C4-2B (cell line): Measurements from ENCODE around the gene KDM4C.

ENCODE experiments used
- CTCF ChIP-seq: fragments of 450-650 bp; conservative IDR thresholded peaks from 2 replicates; pipeline ENCODE4 v1.5.1; 2017; ENCODE audit warnings: mild to moderate bottlenecking
- ZFX ChIP-seq: fragments of 450-650 bp; IDR thresholded peaks from 2 replicates; pipeline ENCODE4 v1.6.1; 2017

GRCh38 chr9:7086389-7086788 is 328.6 kb downstream of the KDM4C start:
- TF ChIP-seq CTCF (no peak), ZFX (no peak)
